ENCODE data around the gene RHD. TPM values are rescaled to one million over a fixed set of nuclear protein-coding genes. Genes with fewer than 3 reads are reported as not detected.

Gene RHD
- total RNA-seq, 1 experiment from 2014 or later, result not detected

- intact Hi-C loops (cut with micrococcal nuclease; ENCODE audit: unreplicated experiment), result no loop called here
- ChIA-PET POLR2A (no interaction called here), CTCF (no interaction called here)
- H3K9me3 ChIP-seq, result no peaks in the 10 kb centered on the region
- no peaks in the 10 kb centered on the region for H3K4me1 ChIP-seq
- H3K27me3 ChIP-seq (replicated peaks; ENCODE audit: control insufficient read depth, insufficient read depth, low read length), result no peaks in the 10 kb centered on the region
- no peak overlapping the region for H3K4me3 ChIP-seq (ENCODE audit: low read depth, low read length)
- DNase-seq, result no peak
- TF ChIP-seq, protein P1, sequence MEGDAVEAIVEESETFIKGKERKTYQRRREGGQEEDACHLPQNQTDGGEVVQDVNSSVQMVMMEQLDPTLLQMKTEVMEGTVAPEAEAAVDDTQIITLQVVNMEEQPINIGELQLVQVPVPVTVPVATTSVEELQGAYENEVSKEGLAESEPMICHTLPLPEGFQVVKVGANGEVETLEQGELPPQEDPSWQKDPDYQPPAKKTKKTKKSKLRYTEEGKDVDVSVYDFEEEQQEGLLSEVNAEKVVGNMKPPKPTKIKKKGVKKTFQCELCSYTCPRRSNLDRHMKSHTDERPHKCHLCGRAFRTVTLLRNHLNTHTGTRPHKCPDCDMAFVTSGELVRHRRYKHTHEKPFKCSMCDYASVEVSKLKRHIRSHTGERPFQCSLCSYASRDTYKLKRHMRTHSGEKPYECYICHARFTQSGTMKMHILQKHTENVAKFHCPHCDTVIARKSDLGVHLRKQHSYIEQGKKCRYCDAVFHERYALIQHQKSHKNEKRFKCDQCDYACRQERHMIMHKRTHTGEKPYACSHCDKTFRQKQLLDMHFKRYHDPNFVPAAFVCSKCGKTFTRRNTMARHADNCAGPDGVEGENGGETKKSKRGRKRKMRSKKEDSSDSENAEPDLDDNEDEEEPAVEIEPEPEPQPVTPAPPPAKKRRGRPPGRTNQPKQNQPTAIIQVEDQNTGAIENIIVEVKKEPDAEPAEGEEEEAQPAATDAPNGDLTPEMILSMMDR (IDR thresholded peaks at IDR 0.05; ENCODE audit: insufficient read depth in 1 of 2, low read depth in 1 of 2, low read length in 1 of 2, severe bottlenecking in 1 of 2, unreplicated experiment in 1 of 2), result no peak
- H3K4me3 Mint-ChIP-seq (ENCODE audit: unreplicated experiment), result no peak overlapping the region
- no TSS peak for BruUV-seq (replicated peaks)
- no peaks in the 10 kb centered on the region for H3K27me3 Mint-ChIP-seq (ENCODE audit: insufficient read depth, unreplicated experiment)
- H3K27ac Mint-ChIP-seq (ENCODE audit: unreplicated experiment), result peak overlapping the region; percentile 4
- H3K36me3 Mint-ChIP-seq (ENCODE audit: insufficient read depth, unreplicated experiment), result peaks cover 35% of the 10 kb centered on the region
- H3K4me1 Mint-ChIP-seq (ENCODE audit: low read depth, unreplicated experiment), result peaks cover 6% of the 10 kb centered on the region
- no peaks in the 10 kb centered on the region; the same call in 1 of the 2 replicates for H3K36me3 ChIP-seq (ENCODE audit: control insufficient read depth, insufficient read depth, low read length)
- no peaks in the 10 kb centered on the region for H3K9me3 Mint-ChIP-seq (ENCODE audit: unreplicated experiment)
Measured at GRCh38 chr1:25355841-25356395, 83.6 kb downstream of the RHD start.

DNA sequence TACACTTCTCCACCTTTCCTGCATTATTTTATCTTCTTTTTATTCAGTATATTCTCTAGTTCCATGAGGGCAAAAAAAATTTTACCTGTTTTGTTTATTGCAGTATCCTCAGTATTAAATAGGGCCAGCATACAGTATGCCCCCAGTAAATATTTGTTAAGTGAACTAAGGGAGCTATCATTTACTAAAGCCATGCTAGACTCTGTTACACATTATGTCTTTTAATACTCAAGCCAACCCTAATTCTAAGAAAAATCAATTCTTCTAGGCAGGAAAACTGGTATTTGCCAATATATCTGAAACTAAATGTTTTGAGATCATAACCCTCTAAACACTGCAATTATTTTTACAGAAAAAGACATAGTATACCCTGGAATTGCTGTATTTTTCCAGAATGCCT, 84.1 kb downstream of the RHD start:
- BruUV-seq (replicated peaks), result no TSS peak
- H3K27ac Mint-ChIP-seq (ENCODE audit: unreplicated experiment), result no peak overlapping the region
- H3K27me3 Mint-ChIP-seq (ENCODE audit: insufficient read depth, unreplicated experiment), result no peaks in the 10 kb centered on the region
- H3K27me3 ChIP-seq (replicated peaks; ENCODE audit: control insufficient read depth, insufficient read depth, low read length), result no peaks in the 10 kb centered on the region
- no peak for DNase-seq
- intact Hi-C loops (cut with micrococcal nuclease; ENCODE audit: unreplicated experiment), result no loop called here
- CTCF ChIA-PET, result no interaction called here
- no peaks in the 10 kb centered on the region for H3K4me1 ChIP-seq
- peaks cover 6% of the 10 kb centered on the region for H3K4me1 Mint-ChIP-seq (ENCODE audit: low read depth, unreplicated experiment)
- no peak overlapping the region for H3K4me3 Mint-ChIP-seq (ENCODE audit: unreplicated experiment)
- POLR2A ChIA-PET, result no interaction called here
- no peaks in the 10 kb centered on the region; the same call in 1 of the 2 replicates for H3K36me3 ChIP-seq (ENCODE audit: control insufficient read depth, insufficient read depth, low read length)
- TF ChIP-seq, protein P1 (IDR thresholded peaks at IDR 0.05; ENCODE audit: insufficient read depth in 1 of 2, low read depth in 1 of 2, low read length in 1 of 2, severe bottlenecking in 1 of 2, unreplicated experiment in 1 of 2), result no peak
- H3K36me3 Mint-ChIP-seq (ENCODE audit: insufficient read depth, unreplicated experiment), result peaks cover 40% of the 10 kb centered on the region
- H3K4me3 ChIP-seq (ENCODE audit: low read depth, low read length), result no peak overlapping the region
- no peaks in the 10 kb centered on the region for H3K9me3 Mint-ChIP-seq (ENCODE audit: unreplicated experiment)
- H3K9me3 ChIP-seq, result no peaks in the 10 kb centered on the region

DNA sequence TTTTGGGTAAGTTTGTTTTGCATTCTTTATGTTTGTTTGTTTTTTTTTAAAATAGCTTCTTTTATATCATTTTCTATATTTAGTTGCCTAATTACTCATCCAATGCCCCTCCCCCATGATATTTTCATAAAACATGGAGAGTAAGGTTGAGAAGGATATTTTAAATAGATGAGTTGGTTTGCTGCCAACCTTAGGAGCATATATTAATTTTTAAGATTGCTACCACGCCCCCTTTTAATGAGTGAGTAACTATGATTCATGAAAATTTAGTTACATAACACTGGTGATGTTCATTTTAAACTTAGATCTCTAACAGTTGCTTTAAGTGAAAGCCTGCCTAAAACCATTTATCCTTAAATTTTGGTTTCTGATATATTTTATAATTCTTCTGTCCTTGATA, 84.5 kb downstream of the RHD start:
- H3K36me3 ChIP-seq (ENCODE audit: control insufficient read depth, insufficient read depth, low read length), result no peaks in the 10 kb centered on the region; the same call in 1 of the 2 replicates
- H3K27me3 ChIP-seq (replicated peaks; ENCODE audit: control insufficient read depth, insufficient read depth, low read length), result no peaks in the 10 kb centered on the region
- Mint-ChIP-seq H3K27ac (ENCODE audit: unreplicated experiment) (no peak overlapping the region), H3K36me3 (ENCODE audit: insufficient read depth, unreplicated experiment) (peaks cover 42% of the 10 kb centered on the region), H3K27me3 (ENCODE audit: insufficient read depth, unreplicated experiment) (no peaks in the 10 kb centered on the region), H3K4me3 (ENCODE audit: unreplicated experiment) (no peak overlapping the region), H3K9me3 (ENCODE audit: unreplicated experiment) (no peaks in the 10 kb centered on the region), H3K4me1 (ENCODE audit: low read depth, unreplicated experiment) (peaks cover 6% of the 10 kb centered on the region)
- TF ChIP-seq, protein P1 (IDR thresholded peaks at IDR 0.05; ENCODE audit: insufficient read depth in 1 of 2, low read depth in 1 of 2, low read length in 1 of 2, severe bottlenecking in 1 of 2, unreplicated experiment in 1 of 2), result no peak
- no peaks in the 10 kb centered on the region for H3K4me1 ChIP-seq
- intact Hi-C loops (cut with micrococcal nuclease; ENCODE audit: unreplicated experiment), result no loop called here
- no peaks in the 10 kb centered on the region for H3K9me3 ChIP-seq
- DNase-seq, result no peak
- no TSS peak for BruUV-seq (replicated peaks)
- CTCF ChIA-PET, result no interaction called here
- no peak overlapping the region for H3K4me3 ChIP-seq (ENCODE audit: low read depth, low read length)
- POLR2A ChIA-PET, result no interaction called here

Data from Caco-2 (cell line).